Measurements from ENCODE around the gene IFT122.
A peak's percentile ranks its signal among the peaks of the same experiment; 100 is the strongest.

Gene IFT122

GRCh38 chr3:129439226-129439816 lies 703 bp upstream of the IFT122 start:
- TF ChIP-seq, protein P1, sequence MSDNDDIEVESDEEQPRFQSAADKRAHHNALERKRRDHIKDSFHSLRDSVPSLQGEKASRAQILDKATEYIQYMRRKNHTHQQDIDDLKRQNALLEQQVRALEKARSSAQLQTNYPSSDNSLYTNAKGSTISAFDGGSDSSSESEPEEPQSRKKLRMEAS (IDR thresholded peaks at IDR 0.05), result no peak
- TF ChIP-seq ZBTB7A (IDR thresholded peaks at IDR 0.05; ENCODE audit: low read depth) (peak; percentile 84), EP300 (IDR thresholded peaks at IDR 0.05; ENCODE audit: borderline replicate concordance) (0 out of 2 replicates have a peak, but pooled peaks have one; percentile 24), FOXM1 (IDR thresholded peaks at IDR 0.05; ENCODE audit: borderline replicate concordance, low read depth) (0 out of 2 replicates have a peak, but pooled peaks have one; percentile 29), REST (IDR thresholded peaks at IDR 0.05; ENCODE audit: low read depth) (0 out of 2 replicates have a peak, but pooled peaks have one; percentile 19)

GRCh38 chr3:129440618-129441190 lies 680 bp downstream of the IFT122 start:
- TF ChIP-seq TAF1 (IDR thresholded peaks at IDR 0.05; ENCODE audit: low read depth), result no peak

GRCh38 chr3:129441215-129441614 lies 1.2 kb downstream of the IFT122 start:
- TF ChIP-seq CREB1 (IDR thresholded peaks at IDR 0.05; ENCODE audit: low read depth) (no peak), TAF1 (IDR thresholded peaks at IDR 0.05; ENCODE audit: low read depth) (no peak), EP300 (IDR thresholded peaks at IDR 0.05; ENCODE audit: borderline replicate concordance) (no peak), EGR1 (IDR thresholded peaks at IDR 0.05) (no peak), NFIC (IDR thresholded peaks at IDR 0.05) (no peak), TEAD4 (IDR thresholded peaks at IDR 0.05) (no peak), CEBPB (IDR thresholded peaks at IDR 0.05) (no peak), FOXM1 (IDR thresholded peaks at IDR 0.05; ENCODE audit: borderline replicate concordance, low read depth) (no peak), REST (IDR thresholded peaks at IDR 0.05; ENCODE audit: low read depth) (no peak), YY1 (IDR thresholded peaks at IDR 0.05; ENCODE audit: low read depth) (no peak), TCF12 (IDR thresholded peaks at IDR 0.05; ENCODE audit: low read depth) (no peak)
- TF ChIP-seq, protein P2, sequence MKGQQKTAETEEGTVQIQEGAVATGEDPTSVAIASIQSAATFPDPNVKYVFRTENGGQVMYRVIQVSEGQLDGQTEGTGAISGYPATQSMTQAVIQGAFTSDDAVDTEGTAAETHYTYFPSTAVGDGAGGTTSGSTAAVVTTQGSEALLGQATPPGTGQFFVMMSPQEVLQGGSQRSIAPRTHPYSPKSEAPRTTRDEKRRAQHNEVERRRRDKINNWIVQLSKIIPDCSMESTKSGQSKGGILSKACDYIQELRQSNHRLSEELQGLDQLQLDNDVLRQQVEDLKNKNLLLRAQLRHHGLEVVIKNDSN (IDR thresholded peaks at IDR 0.05), result no peak

DNA sequence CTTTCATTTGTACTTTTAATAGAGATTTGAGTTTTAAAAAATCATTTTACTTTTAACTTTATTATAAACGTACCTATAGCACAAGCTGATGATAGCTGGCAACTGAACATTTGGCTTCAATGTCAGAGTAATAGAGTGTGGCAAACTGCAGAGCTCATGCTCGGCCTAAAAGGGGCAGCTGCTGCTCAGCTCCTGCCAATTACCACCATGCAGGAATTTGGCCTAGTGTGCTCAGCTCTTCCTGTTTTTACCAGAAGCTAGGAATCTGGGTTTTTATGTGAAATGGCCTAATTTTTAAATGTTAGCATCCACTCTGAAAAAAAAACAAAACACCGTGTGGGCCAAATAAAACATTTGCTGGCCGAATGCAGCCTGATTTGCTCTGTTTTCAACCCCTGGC lies 1.8 kb downstream of the IFT122 start:
- TF ChIP-seq TAF1 (IDR thresholded peaks at IDR 0.05; ENCODE audit: low read depth) (no peak), CREB1 (IDR thresholded peaks at IDR 0.05; ENCODE audit: low read depth) (no peak), TCF12 (IDR thresholded peaks at IDR 0.05; ENCODE audit: low read depth) (no peak), CEBPB (IDR thresholded peaks at IDR 0.05) (no peak), EP300 (IDR thresholded peaks at IDR 0.05; ENCODE audit: borderline replicate concordance) (no peak), REST (IDR thresholded peaks at IDR 0.05; ENCODE audit: low read depth) (no peak), TEAD4 (IDR thresholded peaks at IDR 0.05) (no peak), YY1 (IDR thresholded peaks at IDR 0.05; ENCODE audit: low read depth) (no peak), RAD21 (IDR thresholded peaks at IDR 0.05; ENCODE audit: low read depth) (no peak), ZBTB7A (IDR thresholded peaks at IDR 0.05; ENCODE audit: low read depth) (no peak), NFIC (IDR thresholded peaks at IDR 0.05) (no peak), EGR1 (IDR thresholded peaks at IDR 0.05) (no peak), FOXM1 (IDR thresholded peaks at IDR 0.05; ENCODE audit: borderline replicate concordance, low read depth) (no peak)
- TF ChIP-seq, protein P1 (IDR thresholded peaks at IDR 0.05), result no peak
- TF ChIP-seq, protein P2 (IDR thresholded peaks at IDR 0.05), result no peak

All from Ishikawa (cell line).